GM12878 (cell line): ENCODE measurements around the gene CCR5AS.
"Not testable (repeated sequence)": the region's sequence is repeated elsewhere in the genome, so short reads cannot be mapped to it uniquely, and the experiment has no call there.

Source experiments
- ATAC-seq: fragments of 200-7000 bp; cut with Tn5 transposase; 3 replicates; pipeline ENCODE4 v1.9.1; 2020; ENCODE audit warnings: mild to moderate bottlenecking, moderate library complexity
- BruUV-seq: library from RNA; stranded (reverse); fragments of 400-500 nt; replicated peaks from 2 replicates; lab custom pipeline; 2021; lab: Mats Ljungman, UMichigan
- CTCF ChIA-PET: fragments of 300-600 bp; sonication (Branson Sonifier 250); formaldehyde crosslinking; extraction: SDS; loops from one replicate; lab custom pipeline; 2021; ENCODE audit warnings: inconsistent platforms; lab: Yijun Ruan, JAX
- POLR2A ChIA-PET: fragments of 350-600 bp; formaldehyde crosslinking; extraction: SDS; loops from one replicate; lab custom pipeline; 2021; ENCODE audit warnings: inconsistent platforms; lab: Charles Lee
- RAD21 ChIA-PET: fragments of 300-600 bp; sonication (Branson Sonifier 250); formaldehyde crosslinking; loops from one replicate; lab custom pipeline; 2023; ENCODE audit warnings: antibody characterized with exemption; ENCODE audit not compliant: unreplicated experiment; lab: Charles Lee
- SMC1A ChIA-PET: fragments of 300-600 bp; sonication (Branson Sonifier 250); formaldehyde crosslinking; loops from one replicate; lab custom pipeline; 2023; ENCODE audit not compliant: unreplicated experiment, uncharacterized antibody; lab: Charles Lee
- DNase-seq: peaks from one replicate; pipeline ENCODE4 v3.0.0-alpha.2; 2011; ENCODE audit warnings: low read depth, low spot score
- FAIRE-seq: peaks from 3 replicates; lab custom pipeline; 2011; peaks lifted over from hg19 to GRCh38; lab: Jason Lieb, UNC
- H2AFZ ChIP-seq: 2 replicates; pipeline ENCODE4 v1.6.0; 2011; ENCODE audit warnings: low read depth, low read length, control low read depth; ENCODE audit not compliant: control insufficient read depth
- H3K27ac ChIP-seq: 2 replicates; pipeline ENCODE4 v1.5.1; 2011; ENCODE audit warnings: control low read depth; ENCODE audit not compliant: control insufficient read depth, insufficient read depth
- H3K27me3 ChIP-seq, 2 experiments: replicated peaks in 1 of 2; 2 replicates each; pipeline versions ENCODE4 v1.6.0 to v1.6.1; 2011; ENCODE audit warnings: low read length in 1 of 2; ENCODE audit not compliant: control insufficient read depth in 2 of 2, insufficient read depth in 2 of 2
- H3K36me3 ChIP-seq, 2 experiments: 2 replicates each; pipeline ENCODE4 v1.5.1; 2011; ENCODE audit warnings: low read length in 1 of 2; ENCODE audit not compliant: control insufficient read depth in 2 of 2, insufficient read depth in 2 of 2
- H3K4me1 ChIP-seq: 2 replicates; pipeline ENCODE4 v1.6.1; 2011; ENCODE audit warnings: mild to moderate bottlenecking, low read length, moderate library complexity, mixed read lengths; ENCODE audit not compliant: control insufficient read depth, insufficient read depth
- H3K4me2 ChIP-seq: 2 replicates; pipeline ENCODE4 v1.6.0; 2011; ENCODE audit warnings: control low read depth; ENCODE audit not compliant: control insufficient read depth, insufficient read depth
- H3K4me3 ChIP-seq: fragments of 200-600 bp; sonication (generic); 2 replicates; pipeline ENCODE4 v1.5.1; 2016
- H3K79me2 ChIP-seq: 2 replicates; pipeline ENCODE4 v1.6.0; 2011; ENCODE audit warnings: low read length; ENCODE audit not compliant: control insufficient read depth, insufficient read depth
- H3K9ac ChIP-seq: 2 replicates; pipeline ENCODE4 v1.8.0; 2011; ENCODE audit warnings: low read length, control low read depth, mixed read lengths; ENCODE audit not compliant: control insufficient read depth, insufficient read depth
- H3K9me3 ChIP-seq: replicated peaks from 3 replicates; pipeline ENCODE4 v1.5.1; 2011; ENCODE audit warnings: mild to moderate bottlenecking, low read length; ENCODE audit not compliant: control insufficient read depth, insufficient read depth
- H4K20me1 ChIP-seq: 2 replicates; pipeline ENCODE4 v1.6.0; 2011; ENCODE audit not compliant: control insufficient read depth, insufficient read depth
- CEBPB ChIP-seq, 2 experiments: fragments of 150-350 bp in 1 of 2; IDR thresholded peaks; 2 replicates each; pipeline ENCODE4 v1.6.1; 2012 to 2014; ENCODE audit warnings: low read depth in 2 of 2, low read length in 2 of 2, borderline replicate concordance in 1 of 2, inconsistent platforms in 1 of 2
- WGBS: methylation state at CpG from one replicate; pipeline ENCODE4 v1.1.6; 2016; ENCODE audit warnings: low lambda C conversion rate; ENCODE audit not compliant: insufficient replicate concordance, insufficient coverage; ENCODE audit errors: missing lambda C conversion rate; 5-methylcytosine and 5-hydroxymethylcytosine counted together
- in situ Hi-C: fragments of 300-500 bp; cut with MboI; formaldehyde crosslinking; loops from 9 replicates; pipeline ENCODE4 v1.14.3; 2018; ENCODE audit warnings: mixed read lengths
- intact Hi-C: fragments of 100-400 bp; cut with micrococcal nuclease; formaldehyde crosslinking; loops from one replicate; pipeline ENCODE4 v1.14.2; 2022; ENCODE audit not compliant: unreplicated experiment

CCR5AS gene

DNA sequence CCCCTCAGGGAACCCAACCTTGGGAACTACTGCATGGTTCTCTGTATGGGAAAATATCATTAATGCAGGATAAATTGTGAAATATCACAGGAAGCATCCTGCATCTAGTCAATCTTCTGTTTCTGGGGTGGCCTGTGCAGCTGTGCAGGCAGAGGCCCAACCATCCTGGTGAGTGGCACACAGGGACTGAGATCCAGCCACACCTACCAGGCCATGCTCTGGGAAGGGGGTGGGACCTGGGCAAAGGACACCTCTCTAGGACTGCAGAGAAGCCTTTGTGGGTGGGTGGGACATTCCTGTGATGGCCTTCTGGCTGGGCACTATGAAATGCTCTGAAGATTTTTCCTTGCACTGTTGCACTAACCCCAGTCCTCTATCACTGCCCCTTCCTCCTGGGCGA is 27.0 kb upstream of the CCR5AS start (continued):
- TF ChIP-seq CEBPB (IDR thresholded peaks at IDR 0.05; ENCODE audit: borderline replicate concordance in 1 of 2, low read depth in 2 of 2, low read length in 2 of 2), result no peak
- TF ChIP-seq, all 136 proteins: peak for 0

DNA sequence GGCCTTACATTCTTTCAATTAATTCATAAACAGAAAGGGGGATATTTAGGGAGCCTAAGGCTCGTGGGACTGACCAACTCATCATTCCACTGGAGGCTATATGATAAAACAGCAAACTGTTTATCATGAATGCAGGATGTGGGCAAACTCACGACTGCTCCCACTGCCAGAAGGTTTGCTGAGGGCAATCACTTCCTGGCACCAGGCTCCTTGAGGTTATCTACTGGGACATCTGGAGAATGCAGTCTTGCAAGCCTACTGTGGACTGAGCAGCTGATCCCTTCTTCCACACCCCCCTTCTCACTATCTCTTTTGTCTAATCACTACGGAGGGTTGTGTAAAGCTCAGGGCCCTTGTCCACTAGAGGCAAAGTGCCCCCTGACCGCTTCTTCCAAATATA is 26.3 kb upstream of the CCR5AS start:
- CTCF ChIA-PET, result interaction anchor here (1.2 kb wide), 1 partner anchor 357 kb away, joined by 3 read pairs; no protein-coding TSS in a partner anchor
- DNase-seq, H2AFZ ChIP-seq, POLR2A ChIA-PET, BruUV-seq, H3K9ac ChIP-seq, H3K4me3 ChIP-seq, SMC1A ChIA-PET, H3K79me2 ChIP-seq, H4K20me1 ChIP-seq, in situ Hi-C loops, H3K27me3 ChIP-seq, H3K36me3 ChIP-seq, intact Hi-C loops, H3K9me3 ChIP-seq, H3K4me2 ChIP-seq, ATAC-seq, H3K27ac ChIP-seq, RAD21 ChIA-PET, FAIRE-seq, H3K4me1 ChIP-seq: not testable (repeated sequence)
- WGBS, result 2% methylated on average over 4 of the region's 4 CpGs

DNA sequence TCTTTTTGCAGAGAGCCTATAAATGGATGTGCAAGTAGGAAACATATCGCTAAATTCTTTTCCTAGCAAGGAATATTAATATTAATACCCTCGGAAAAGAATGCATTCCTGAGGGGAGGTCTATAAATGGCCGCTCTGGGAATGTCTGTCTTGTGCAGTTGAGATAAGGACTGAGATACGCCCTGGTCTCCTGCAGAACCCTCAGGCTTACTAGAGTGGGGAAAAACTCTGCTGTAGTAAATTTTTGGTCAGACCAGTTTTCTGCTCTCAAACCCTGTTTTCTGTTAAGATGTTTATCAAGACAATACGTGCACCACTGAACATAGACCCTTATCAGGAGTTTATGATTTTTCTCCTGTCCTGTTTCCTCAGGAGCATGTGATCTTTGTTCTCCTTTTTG is 25.0 kb upstream of the CCR5AS start:
- in situ Hi-C loops, BruUV-seq, FAIRE-seq, H3K9ac ChIP-seq, H3K9me3 ChIP-seq, H3K4me1 ChIP-seq, H3K79me2 ChIP-seq, H4K20me1 ChIP-seq, ATAC-seq, H2AFZ ChIP-seq, H3K36me3 ChIP-seq, intact Hi-C loops, DNase-seq, H3K4me2 ChIP-seq, H3K27me3 ChIP-seq, SMC1A ChIA-PET, POLR2A ChIA-PET, RAD21 ChIA-PET, H3K4me3 ChIP-seq, H3K27ac ChIP-seq: not testable (repeated sequence)
- WGBS, result 81% methylated on average over 5 of the region's 5 CpGs
- CTCF ChIA-PET, result interaction anchor here (1.2 kb wide), 1 partner anchor 355 kb away, joined by 3 read pairs; no protein-coding TSS in a partner anchor

DNA sequence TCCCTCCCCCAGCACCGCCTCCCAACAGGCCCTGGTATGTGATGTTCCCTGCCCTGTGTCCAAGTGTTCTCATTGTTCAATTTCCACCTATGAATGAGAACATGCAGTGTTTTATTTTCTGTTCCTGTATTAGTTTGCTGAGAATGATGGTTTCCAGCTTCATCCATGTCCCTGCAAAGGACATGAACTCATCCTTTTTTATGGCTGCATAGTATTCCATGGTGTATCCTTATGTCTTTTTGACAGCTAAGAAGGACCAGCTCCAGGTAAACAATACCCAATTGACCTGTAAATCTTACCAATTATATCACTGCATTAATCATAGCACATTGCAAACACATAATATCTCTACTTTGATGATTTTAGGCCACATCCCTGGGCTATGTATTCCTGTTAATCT is 24.0 kb upstream of the CCR5AS start:
- RAD21 ChIA-PET, H3K27me3 ChIP-seq, ATAC-seq, H3K4me1 ChIP-seq, H4K20me1 ChIP-seq, H3K9me3 ChIP-seq, H3K4me3 ChIP-seq, H3K9ac ChIP-seq, DNase-seq, FAIRE-seq, H3K79me2 ChIP-seq, H2AFZ ChIP-seq, in situ Hi-C loops, BruUV-seq, intact Hi-C loops, POLR2A ChIA-PET, H3K36me3 ChIP-seq, CTCF ChIA-PET, H3K4me2 ChIP-seq, H3K27ac ChIP-seq: not testable (repeated sequence)
- 47% methylated on average over 1 of the region's 1 CpG for WGBS
- SMC1A ChIA-PET, result interaction anchor here (0.8 kb wide), 2 partner anchors 16 to 62 kb away, joined by 3 read pairs; no protein-coding TSS in a partner anchor
